ENCODE data around the gene FAM124A.

FAM124A gene

GRCh38 chr13:51244637-51245405 lies 22.6 kb downstream of the FAM124A start:
- DNase-seq: no peak

DNA sequence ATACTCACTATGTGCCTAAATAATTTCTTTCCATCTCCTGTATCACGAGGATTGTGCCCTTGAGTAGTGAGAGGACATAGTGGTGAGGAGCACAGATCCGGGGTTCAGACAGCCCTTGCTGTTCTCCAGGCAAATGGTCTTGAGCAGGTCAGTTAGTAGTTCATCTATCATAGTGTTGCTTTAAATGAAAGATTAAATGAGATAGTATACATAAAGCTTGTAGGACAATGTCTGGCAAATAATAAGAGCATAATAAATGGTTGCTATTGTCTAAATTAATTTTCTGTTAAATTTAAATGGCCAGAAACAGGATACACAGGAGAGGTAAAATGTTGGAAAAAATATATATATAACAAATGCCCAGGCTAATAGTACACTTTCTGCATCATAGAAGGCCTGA lies 23.4 kb downstream of the FAM124A start:
- no peak for DNase-seq

DNA sequence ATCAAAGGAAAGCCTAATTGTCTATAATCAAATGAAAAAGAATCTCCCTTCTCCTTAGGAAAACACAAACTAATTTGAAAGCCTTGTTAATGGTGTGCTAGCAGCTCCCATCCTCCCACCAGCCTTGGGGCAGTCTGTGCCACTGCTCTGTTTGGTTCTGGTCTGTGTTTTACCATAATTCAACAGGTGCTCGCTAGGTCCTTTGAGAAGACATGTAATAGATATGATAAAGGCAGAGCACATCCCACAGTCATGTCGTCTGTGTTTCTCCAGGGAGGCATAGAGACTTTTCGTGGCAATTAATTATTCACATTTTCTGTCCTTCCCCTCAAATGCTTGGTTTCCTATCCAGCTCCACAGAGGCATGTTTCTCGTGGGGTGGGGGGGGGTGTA lies 23.8 kb downstream of the FAM124A start:
- no peak for DNase-seq

DNA sequence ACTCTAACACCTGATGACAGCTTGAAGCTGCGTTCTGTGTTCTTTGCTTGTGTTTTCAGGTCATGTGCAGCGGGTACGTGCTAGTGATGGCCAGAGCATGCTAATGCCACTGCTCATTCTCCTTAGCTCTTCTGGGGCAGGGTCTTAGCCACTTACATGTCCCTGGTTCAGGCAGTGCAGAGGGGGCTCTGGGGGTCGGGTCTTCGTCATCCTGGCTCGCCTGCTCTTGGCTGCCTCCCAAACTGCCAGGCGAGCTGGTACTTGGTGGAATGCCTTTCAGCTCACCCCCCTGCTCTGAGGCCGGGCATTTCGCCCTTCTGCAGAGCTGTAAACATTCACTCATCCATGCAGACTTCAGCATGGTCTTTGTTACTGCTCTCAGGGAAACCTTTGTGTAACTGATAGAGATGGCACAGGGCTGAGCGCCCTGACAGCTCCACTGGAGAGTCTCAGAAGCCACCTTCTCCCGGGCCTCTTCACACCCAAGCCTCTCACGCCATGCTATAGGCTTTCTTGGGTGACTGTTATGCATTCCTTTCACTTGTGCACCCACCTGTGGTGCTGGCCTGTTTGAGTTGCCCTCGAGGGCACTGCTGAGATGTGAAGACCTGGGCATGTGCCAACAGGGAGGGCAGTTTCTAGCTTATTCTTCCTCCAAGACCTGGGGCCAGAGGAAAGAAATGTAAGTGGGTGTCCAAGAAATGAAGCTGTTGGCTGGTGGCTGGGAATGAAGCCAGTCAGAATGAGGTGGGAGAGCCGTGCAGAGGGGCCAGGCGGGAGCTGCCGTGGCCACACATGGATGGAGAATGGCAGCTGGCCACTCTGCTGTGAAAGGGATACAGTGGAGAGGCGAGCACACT lies 24.4 kb downstream of the FAM124A start:
- no peak for DNase-seq

DNA sequence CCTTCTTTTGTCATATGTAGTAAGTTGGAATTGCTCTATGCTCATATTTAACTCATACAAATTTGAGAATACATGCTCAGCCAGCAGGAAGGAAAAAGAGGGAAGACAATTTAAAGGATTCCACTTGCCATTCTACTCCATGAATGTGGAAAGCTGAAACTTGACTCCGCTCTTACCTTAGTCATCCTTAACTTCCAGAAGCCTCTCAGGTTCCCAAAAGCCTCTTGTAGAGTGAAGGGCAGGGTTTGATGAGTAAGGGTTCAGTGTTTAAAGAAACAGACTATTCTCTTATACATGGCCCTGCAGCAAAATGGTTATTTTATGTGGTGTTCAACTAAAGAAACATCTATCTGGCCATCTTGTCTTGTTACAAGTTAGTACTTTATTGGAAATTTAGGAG lies 27.1 kb downstream of the FAM124A start:
- no peak for DNase-seq

DNA sequence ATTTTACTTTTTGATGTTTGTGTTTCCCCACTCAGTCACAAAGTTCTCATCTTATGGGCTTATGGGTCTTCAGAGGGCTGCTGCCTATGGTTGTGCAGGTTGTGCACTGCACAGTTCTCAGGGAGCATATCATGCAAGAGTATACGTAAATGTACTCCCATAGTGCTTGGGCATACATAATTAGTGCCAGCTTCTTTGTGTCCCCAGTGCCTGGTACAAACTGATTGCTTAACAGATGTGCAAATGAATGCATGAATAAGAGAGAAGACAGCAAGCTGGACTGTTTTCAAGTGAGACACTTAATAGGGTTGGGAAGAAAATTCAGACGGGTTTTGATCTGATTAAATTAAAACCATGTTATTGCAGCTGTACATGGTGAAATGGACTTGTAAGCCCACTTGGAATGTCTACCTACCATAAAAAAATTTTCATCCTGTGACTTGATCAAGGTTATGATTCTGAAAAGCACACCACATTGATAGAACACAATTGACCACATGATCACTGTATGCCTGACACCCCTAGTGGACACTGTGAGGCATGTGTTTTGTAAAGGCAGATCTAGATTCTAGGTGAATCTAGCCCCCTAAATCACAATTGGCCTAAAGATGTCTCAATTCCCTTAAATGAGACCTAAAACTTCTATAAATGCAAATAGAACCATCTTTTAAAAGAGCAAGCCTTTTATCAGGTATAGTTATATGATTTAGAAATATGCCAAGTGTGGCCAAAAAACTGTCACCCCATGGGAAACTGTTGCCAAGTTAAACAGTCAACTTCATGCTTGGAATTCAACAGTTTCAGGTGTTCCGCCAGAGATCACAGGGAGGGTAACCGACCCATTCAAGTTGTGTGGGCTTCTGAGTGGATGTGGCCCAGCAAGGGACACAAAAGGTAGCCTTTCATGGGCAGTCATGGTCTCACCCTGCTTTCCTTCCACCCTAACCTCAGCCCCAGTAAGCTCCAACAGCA lies 27.9 kb downstream of the FAM124A start:
- DNase-seq: no peak

GRCh38 chr13:51251480-51251879 lies 29.3 kb downstream of the FAM124A start:
- no peak for DNase-seq

GRCh38 chr13:51252954-51253532 lies 30.8 kb downstream of the FAM124A start:
- no peak for DNase-seq

DNA sequence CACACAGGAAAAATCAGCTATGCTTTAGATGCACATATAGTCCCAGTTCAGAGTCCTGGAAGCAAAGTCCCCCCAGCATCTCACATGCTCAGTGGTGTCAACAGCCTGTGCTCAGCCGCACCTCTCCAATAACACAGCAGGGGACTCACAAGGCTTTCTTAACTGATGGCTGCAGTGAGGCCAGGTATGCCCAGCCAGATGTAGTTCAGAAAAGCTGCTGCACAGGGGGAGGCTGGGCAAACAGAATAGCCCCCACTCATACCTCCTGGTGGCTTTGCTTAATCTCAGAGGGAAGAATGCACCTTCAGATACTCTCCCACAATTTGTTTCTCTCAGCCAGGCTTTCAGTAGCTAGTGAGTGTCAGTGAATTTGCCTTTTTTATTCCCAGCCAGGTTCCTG lies 33.4 kb downstream of the FAM124A start:
- no peak for DNase-seq

DNA sequence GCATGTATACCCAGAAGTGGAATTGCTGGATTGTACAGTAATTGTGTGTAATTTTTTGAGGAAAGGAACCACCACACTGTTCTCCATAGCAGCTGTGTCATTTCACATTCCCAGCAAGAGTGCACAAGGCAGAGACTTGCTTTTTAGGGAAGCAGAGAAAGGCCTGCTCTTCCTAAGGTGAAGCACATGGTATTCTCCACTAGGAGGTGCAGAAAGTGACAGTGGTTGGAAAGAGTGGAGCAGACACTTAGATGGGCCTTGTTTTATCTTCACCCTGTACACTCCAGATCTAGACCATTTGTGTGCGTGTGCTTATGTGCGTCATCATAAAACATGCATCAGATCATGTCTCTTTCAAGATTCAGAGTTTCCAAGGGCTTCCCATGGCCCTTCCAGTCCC lies 35.0 kb downstream of the FAM124A start:
- DNase-seq: no peak

DNA sequence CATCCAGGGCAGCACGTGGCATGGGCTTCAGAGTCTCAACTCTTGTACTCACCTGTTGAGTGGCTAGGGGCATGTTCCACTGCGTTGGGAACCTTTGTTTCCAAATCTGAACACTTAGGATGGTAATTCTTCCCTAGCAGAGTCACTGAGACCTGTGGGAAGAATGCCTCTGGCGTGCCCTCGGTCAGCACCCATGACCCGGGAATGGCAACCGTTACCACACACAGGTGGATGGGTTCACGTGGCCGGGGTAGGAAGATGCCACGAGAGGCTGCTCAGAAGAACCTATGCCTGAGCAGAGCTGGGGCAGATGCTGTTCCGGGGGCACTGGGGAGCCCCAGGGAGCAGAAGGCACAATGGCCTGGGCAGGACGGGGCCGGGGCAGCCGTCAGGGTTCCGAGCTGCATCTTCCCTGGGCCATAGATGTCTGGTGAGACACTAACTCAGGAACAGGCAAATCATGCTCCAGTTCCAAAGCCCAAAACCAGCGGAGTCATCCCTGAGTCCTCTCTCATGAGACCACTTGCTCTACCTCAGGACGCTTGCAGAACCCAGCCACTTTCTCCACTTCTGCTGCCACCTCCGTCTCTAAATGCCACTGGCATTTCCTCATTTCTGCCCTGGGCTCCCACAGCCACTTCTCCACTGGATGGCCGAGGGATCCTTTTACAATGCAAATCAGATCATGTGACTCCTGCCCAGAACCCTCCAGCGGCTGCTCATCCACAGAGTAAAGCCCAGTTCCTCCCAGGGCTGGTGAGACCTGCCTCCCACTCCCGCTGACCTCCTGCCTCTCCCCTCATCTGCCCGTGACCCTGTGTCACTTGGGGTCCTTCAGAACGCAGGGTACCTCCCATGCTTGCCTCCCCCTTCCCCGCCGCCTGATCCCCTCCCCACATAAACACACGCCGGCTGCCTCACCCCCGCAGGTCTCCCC lies 36.7 kb downstream of the FAM124A start:
- DNase-seq: peak in 1 of 2 donors; percentile 22

- DNase-seq: no peak
Observed at GRCh38 chr13:51260154-51260553, 38.0 kb downstream of the FAM124A start.

DNA sequence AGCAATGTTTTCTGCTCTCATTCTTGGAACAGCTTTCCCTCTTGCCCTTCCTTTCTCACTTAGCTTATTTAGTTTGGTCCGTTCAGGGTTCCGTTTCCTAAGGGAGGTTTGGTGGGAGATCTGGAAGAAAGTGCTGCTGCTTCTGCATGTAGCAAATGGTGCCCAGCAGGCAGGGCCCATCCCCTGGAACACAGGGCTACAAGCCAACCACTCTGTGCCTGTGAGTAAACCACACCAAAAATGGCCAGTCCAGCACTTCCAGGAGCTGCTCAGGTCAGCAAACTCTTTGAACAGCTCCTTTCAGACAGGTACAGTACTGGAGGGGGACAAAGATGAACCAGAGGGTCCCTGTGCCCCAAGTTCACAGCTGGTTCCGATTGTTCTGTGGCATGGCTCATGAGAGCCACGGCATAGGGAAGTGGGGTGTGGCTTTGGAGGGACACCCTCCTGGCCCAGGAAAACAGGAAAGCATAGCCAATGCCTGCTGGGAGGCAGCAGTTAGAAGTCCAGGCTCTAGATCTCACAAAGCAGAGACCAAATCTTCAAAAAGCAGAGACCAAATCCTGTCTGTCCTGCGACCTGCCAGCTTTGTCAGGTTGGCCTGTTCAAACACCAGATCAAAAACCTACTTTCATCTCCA lies 39.5 kb downstream of the FAM124A start:
- DNase-seq: no peak

- DNase-seq: no peak
Observed at GRCh38 chr13:51262501-51263211, 40.5 kb downstream of the FAM124A start.

- DNase-seq: no peak
Observed at GRCh38 chr13:51266642-51267041, 44.4 kb downstream of the FAM124A start.

GRCh38 chr13:51267622-51268021 lies 45.4 kb downstream of the FAM124A start:
- no peak for DNase-seq

DNA sequence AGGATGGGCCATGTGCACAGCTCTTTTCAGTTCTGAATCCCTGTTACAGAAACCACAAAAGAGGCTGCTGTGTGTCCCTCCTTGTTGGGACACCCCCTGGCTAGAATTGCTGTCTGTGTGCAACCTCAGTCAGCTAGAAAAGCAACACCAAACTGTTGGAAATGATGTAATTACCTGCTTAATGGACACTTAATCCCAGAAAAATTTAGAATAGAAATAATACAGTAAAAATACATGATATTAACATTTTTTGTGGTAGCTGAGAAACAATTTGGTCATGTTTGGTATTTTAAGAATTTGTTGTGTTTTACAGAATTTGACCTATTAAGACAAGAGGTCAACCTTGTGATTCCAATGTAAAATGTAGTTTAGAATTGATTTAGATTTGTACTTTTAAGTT lies 46.8 kb downstream of the FAM124A start:
- DNase-seq: no peak

DNA sequence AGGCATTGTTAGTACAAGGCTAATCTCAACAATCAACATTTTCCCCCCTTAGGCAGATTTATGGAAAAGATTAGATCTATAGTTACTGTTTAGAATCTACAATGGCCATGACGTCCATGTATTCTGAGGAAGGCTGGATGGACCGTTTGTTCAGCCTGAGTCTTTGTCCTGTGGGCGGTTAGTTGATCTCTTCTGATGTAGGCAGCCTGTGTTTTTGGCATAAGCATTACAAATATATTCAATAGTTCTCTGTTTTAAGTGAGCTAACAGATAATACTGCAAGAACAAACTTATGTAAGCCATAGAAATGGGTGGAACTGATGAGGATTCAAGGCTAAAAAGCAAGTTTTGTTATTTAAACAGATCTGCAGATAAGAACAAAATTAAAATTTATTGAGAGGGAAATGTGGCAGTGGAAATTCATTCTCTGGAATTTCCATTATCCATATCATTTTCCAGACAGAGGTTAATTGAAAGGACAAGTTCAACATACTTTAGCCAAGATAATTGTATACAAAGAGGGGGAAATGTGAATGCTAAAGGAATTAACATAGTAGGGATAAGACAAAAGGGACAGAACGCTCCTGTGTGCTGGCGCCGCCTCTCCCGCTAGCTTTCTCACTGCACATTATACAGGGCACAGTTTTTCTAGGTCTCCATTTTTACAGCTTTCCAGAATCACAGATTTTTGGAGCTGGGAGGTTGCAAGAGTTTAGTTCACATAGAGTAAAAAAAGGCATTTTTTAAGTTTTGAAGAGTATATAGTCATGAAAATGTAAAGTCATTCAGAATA lies 48.6 kb downstream of the FAM124A start:
- no peak for DNase-seq

DNA sequence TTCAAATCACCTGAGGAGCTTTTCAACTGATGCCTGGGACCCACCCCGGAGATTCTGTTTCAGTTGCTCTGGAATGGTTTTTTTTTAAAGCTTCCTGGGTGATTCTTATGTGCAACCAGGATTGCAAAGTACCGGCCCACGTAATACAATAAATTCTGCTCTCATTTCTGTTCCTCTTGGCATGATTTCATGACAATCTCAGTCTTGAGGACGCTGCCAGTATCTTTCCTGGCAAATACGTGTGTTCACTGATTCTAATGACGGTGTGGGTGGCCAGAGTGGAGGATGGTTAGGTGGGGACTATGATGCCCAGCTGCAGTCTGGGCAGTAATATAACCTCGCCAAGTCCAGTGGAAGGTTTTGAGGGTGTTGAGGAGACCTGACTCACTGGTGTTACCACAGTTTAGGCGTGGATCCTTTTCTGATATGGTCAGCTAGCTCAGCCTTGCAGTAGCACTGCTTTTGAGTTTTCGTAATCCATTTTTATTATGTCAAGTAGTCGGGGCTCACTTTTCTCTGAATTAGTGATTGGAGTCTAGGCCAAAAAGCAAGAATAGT lies 49.4 kb downstream of the FAM124A start:
- no peak for DNase-seq

All from CD4-positive, alpha-beta T cell treated with Interferon alpha-2 for 1 hour (primary cell).